ENCODE results near the gene GRB2.
A peak's percentile ranks its signal among the peaks of the same experiment; 100 is the strongest.

Gene GRB2

DNA sequence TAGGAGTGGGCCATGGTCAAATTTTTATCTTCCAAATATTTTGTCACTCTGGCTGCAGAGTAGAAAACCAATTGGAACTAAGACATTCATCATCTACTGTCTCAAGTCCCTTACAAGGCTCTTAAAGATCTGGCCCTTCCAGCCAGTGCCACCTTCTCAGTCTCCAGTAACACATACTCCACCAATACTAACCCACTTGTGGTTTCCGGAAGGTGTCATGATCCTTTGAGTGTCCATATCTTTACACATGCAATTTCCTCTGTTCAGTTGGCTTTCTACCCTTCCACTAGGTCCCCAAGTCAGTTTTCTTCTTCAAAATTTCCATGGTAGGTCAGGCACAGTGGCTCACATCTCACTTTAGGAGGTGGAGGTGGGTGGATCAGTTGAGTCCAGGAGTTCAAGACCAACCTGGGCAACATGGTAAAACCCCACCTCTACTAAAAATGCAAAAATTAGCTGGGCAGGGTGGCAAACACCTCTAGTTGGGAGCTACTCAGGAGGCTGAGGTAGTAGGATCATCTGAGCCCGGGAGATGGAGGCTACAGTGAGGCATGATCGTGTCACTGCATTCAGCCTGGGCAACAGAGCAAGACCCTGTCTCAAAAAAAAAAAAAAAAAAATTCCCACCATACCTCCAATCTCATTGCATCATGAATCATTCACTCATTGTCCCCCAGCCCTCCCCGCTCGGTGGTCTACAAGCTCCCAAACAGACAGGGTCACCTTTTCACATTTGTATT is 6.0 kb upstream of the GRB2 start:
- DNase-seq (ENCODE audit: insufficient read length, low spot score): no peak
- no peak for FAIRE-seq
- TF ChIP-seq, protein P1, sequence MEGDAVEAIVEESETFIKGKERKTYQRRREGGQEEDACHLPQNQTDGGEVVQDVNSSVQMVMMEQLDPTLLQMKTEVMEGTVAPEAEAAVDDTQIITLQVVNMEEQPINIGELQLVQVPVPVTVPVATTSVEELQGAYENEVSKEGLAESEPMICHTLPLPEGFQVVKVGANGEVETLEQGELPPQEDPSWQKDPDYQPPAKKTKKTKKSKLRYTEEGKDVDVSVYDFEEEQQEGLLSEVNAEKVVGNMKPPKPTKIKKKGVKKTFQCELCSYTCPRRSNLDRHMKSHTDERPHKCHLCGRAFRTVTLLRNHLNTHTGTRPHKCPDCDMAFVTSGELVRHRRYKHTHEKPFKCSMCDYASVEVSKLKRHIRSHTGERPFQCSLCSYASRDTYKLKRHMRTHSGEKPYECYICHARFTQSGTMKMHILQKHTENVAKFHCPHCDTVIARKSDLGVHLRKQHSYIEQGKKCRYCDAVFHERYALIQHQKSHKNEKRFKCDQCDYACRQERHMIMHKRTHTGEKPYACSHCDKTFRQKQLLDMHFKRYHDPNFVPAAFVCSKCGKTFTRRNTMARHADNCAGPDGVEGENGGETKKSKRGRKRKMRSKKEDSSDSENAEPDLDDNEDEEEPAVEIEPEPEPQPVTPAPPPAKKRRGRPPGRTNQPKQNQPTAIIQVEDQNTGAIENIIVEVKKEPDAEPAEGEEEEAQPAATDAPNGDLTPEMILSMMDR (IDR thresholded peaks at IDR 0.05; ENCODE audit: insufficient read depth, missing control alignments): no peak

DNA sequence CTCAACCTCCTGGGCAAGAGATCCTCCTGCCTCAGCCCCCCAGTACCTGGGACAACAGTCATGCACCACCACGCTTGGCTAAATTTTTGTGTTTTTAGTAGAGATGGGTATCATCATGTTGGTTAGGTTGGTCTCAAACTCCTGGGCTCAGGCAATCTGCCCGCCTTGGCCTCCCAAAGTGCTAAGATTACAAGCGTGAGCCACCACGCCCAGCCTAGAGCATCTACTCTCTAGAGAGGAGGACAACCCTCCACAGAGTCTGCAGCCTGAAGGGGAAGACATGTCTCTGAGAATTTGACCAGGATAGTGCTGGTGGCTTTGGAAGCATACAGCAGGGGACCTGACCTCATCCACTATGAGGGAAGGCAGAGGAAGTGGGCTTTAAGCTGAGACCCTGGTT is 4.7 kb upstream of the GRB2 start:
- no peak for DNase-seq (ENCODE audit: insufficient read length, low spot score)
- FAIRE-seq: no peak
- TF ChIP-seq, protein P1 (IDR thresholded peaks at IDR 0.05; ENCODE audit: insufficient read depth, missing control alignments): no peak

DNA sequence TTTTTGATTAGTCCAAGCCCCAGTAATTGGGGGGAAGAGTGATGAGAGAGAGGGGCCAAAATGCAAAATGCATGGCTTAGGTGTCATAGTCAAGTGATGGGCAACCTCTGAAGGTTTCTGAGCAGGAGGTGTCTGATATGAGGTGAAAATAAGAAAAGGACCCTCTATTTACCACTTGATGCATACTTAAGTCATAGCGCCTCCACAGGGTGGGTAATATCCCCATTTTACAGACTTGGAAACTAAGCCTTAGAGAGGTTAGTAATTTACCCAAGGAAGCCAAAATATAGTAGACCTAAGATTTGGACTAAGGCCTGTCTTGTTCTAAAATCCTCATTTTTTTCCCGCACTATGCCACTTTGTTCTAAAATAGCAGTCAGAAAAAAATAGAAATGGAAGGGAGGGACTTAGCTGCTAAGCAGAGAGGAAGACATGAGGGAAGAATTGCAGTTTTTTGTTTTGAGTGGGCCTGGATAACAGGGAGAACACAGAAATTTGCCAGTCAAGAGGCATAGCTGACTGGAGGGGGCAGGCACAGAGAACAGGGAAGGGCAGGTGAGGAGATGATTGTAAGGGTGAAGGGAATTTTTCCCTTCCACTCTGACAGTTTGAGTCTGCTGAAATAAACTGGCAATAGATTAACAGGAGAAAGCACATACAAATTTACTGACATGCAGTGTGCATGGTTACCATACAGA is 2.3 kb upstream of the GRB2 start:
- DNase-seq (ENCODE audit: insufficient read length, low spot score) (no peak), FAIRE-seq (no peak)
- TF ChIP-seq, protein P1 (IDR thresholded peaks at IDR 0.05; ENCODE audit: insufficient read depth, missing control alignments): no peak

DNA sequence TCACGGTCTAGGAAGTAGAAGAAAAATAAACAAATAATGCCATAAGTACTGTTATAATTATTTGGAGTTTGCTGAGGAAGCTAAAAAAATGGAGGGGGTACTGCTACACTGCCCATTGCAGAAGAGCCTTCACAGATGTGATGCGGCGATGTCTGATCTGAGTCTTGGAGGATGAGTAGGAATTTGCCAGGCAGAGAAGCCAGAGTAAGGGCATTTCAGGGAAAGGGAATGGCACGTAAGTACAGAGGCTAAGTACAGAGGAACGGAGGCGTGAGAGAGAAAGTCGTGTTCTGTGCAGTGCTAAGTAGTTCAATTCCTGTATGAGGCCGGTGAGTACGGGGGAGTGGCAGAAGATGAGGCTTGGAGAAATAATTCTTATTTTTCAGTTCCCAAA is 741 bp upstream of the GRB2 start:
- TF ChIP-seq, protein P1 (IDR thresholded peaks at IDR 0.05; ENCODE audit: insufficient read depth, missing control alignments): no peak
- no peak for FAIRE-seq
- DNase-seq (ENCODE audit: insufficient read length, low spot score): no peak

DNA sequence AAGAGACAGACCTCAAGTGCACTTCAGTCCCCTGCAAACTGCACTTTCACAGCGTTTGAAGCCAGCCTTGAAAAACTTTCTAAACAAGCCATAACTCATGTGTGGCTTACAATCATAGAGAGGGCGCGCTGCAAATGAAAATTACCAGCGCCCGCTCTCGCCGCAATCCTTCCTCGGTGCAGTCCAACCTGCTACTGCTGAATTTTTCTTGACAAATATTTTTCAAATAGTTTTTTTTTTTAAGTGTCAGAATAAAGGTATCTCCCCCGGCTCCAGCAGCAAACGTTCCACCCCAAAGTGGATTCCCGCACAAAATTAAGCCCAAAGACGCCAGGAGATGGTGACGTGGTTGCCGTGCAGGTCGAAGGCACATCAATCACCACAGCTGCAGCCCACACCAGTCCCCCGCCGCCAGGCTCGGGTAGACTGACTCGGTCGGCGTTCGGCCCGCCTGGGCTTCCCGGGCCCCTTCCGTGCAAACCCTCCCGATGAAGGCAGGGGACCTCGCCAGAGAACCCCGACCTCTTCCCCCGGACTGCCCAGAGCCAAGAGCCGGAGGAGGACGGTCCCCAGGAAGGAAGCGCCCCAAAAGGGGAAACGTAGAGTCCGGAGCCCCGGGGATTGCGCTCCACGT is 630 bp downstream of the GRB2 start:
- TF ChIP-seq, protein P1 (IDR thresholded peaks at IDR 0.05; ENCODE audit: insufficient read depth, missing control alignments): no peak
- FAIRE-seq (no peak), DNase-seq (ENCODE audit: insufficient read length, low spot score) (no peak)

DNA sequence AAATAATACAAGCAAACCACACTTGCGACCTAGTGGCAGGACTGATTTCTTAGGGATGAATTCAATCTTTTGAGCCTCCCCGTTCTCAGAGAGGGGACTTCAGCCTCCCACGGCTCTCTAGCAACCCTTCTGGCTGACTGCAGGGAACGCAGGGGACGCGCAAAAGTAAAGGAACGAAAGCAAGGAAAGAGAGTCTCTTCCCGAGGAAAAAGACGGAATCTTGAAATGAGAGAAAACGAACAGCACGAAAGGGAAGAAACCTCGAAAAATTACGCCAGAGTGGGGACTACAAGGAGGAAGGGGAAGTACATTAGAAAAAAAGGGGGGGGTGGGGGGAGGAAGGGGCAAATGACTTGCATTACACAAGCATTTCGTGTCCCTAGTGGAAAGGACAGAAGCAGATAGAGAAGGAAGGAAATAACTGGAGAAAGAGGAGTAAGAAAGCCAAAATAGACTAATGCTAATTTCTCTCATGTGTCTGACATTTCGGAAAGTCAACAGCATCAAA is 1.2 kb downstream of the GRB2 start:
- no peak for FAIRE-seq
- no peak for DNase-seq (ENCODE audit: insufficient read length, low spot score)
- TF ChIP-seq, protein P1 (IDR thresholded peaks at IDR 0.05; ENCODE audit: insufficient read depth, missing control alignments): peak; percentile 88
